T-helper 17 cell (primary cell): Measurements from ENCODE around the gene PLEKHA7. TPM values are rescaled to one million over a fixed set of nuclear protein-coding genes. Genes with fewer than 3 reads are reported as not detected.
A peak's percentile ranks its signal among the peaks of the same experiment; 100 is the strongest.
"Not testable (repeated sequence)": the region's sequence is repeated elsewhere in the genome, so short reads cannot be mapped to it uniquely, and the experiment has no call there.

Source experiments
- ATAC-seq: fragments of 150-1000 bp; cut with Tn5 transposase; 2 replicates; pipeline ENCODE4 v1.10.0; 2021; ENCODE audit warnings: mild to moderate bottlenecking, moderate library complexity
- DNase-seq, 3 donors: peaks; one replicate each; pipeline versions ENCODE4 v3.0.0 to v3.0.0-alpha.2; 2020 to 2021
- H3K9me3 ChIP-seq: one replicate; pipeline ENCODE4 v1.7.0; 2013; ENCODE audit warnings: low read length, mild to moderate bottlenecking; ENCODE audit not compliant: control insufficient read depth, poor library complexity, severe bottlenecking
- H3K27ac Mint-ChIP-seq: one replicate; pipeline ENCODE4 v1.8.0; 2022; ENCODE audit warnings: mild to moderate bottlenecking, moderate library complexity, mixed read lengths
- H3K27me3 Mint-ChIP-seq: one replicate; pipeline ENCODE4 v1.8.0; 2022; ENCODE audit warnings: mixed read lengths
- H3K36me3 Mint-ChIP-seq: one replicate; pipeline ENCODE4 v1.8.0; 2022; ENCODE audit warnings: low read depth, mixed read lengths
- H3K4me1 Mint-ChIP-seq: one replicate; pipeline ENCODE4 v1.8.0; 2022; ENCODE audit warnings: mild to moderate bottlenecking, mixed read lengths
- H3K4me3 Mint-ChIP-seq: one replicate; pipeline ENCODE4 v1.8.0; 2022; ENCODE audit warnings: mild to moderate bottlenecking, moderate library complexity, mixed read lengths
- total RNA-seq, 4 donors: library from RNA in 2 of 4; stranded (reverse) in 2 of 4; gene quantifications; one replicate each; pipeline ENCODE4 v1.2.3 and lab custom pipeline; 2022 to 2026

Gene PLEKHA7
- total RNA-seq, 2 donors from 2014 or later: 5.3 to 10.9 TPM

DNA sequence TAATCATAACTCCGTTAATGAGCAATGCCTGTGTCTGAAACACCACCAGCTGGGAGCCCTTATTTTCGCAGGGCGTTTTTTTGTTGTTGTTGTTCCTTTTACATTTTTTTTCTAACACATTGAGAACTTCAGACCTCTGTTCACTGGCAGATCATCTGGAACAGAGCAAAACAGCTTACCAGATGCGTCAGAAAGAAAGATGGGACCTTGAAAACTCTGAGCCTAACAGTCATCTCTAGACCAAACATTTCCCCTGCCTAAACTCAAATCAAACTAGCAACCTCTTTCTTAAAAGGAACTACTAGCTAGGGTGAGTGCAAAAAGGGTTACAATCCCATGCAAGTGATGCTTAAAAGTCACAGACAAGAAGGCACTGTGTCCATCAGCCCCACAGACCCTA lies 93.2 kb downstream of the PLEKHA7 start:
- H3K27ac Mint-ChIP-seq: no peak overlapping the region
- H3K27me3 Mint-ChIP-seq: peaks cover 35% of the 10 kb centered on the region
- no peaks in the 10 kb centered on the region for H3K9me3 ChIP-seq
- no peak overlapping the region for H3K4me3 Mint-ChIP-seq
- ATAC-seq (no peak), DNase-seq (no peak)
- H3K4me1 Mint-ChIP-seq: peaks cover 12% of the 10 kb centered on the region
- H3K36me3 Mint-ChIP-seq: peaks cover 2% of the 10 kb centered on the region

- H3K9me3 ChIP-seq: no peaks in the 10 kb centered on the region
- no peak for DNase-seq
- Mint-ChIP-seq H3K27ac (no peak overlapping the region), H3K4me1 (peaks cover 9% of the 10 kb centered on the region), H3K36me3 (peaks cover 2% of the 10 kb centered on the region), H3K27me3 (peaks cover 31% of the 10 kb centered on the region), H3K4me3 (no peak overlapping the region)
- no peak for ATAC-seq
Observed at GRCh38 chr11:16920559-16920958, 93.7 kb downstream of the PLEKHA7 start.

- H3K4me3 Mint-ChIP-seq, H3K4me1 Mint-ChIP-seq, H3K27ac Mint-ChIP-seq, H3K9me3 ChIP-seq, DNase-seq, ATAC-seq, H3K36me3 Mint-ChIP-seq: not testable (repeated sequence)
- peaks cover 14% of the 10 kb centered on the region for H3K27me3 Mint-ChIP-seq
Observed at GRCh38 chr11:16918543-16919182, 95.6 kb downstream of the PLEKHA7 start.

DNA sequence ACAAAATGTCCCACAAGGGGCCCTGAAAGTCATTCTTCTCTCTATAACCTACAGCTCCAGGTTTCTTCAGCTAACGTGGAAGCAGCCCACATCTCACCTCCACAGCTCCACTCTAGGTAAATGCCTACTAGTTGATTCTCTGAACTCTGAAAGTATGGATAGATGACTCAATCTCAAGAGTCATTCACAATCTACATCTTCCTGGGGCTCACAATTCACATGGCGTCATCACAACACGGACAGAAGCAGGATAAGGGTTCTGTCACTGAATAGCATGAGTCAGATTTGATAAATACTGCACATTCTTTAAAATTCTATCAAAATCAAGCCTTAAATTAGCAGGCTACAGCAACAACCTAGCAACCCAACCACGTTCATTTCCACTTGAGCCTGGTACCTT lies 96.3 kb downstream of the PLEKHA7 start:
- DNase-seq: no peak
- Mint-ChIP-seq H3K4me1 (peaks cover 1% of the 10 kb centered on the region), H3K27ac (no peak overlapping the region), H3K4me3 (no peak overlapping the region), H3K27me3 (peaks cover 7% of the 10 kb centered on the region), H3K36me3 (no peaks in the 10 kb centered on the region)
- no peaks in the 10 kb centered on the region for H3K9me3 ChIP-seq
- ATAC-seq: no peak

DNA sequence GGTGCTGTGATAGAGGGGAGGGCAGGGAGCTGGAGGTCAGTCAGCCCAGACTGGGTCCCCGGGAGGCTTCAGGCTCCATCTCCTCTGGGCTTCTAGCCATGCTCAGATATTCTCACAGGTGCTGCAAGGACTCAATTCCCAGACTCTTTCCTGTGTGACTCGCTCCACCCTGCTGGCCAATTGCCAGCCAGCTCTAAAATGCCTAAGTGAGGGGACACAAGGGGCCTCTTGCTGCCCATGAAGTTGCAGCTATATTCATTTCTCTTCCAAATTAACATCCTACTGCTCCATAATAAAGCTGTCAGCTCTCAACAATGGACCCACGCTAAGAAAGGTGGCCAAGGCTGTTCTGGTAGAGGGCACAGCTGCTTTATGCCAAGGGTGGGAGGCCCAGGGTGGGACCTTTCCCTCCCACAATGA lies 101.5 kb downstream of the PLEKHA7 start:
- ATAC-seq (no peak), DNase-seq (no peak)
- Mint-ChIP-seq H3K27me3 (no peaks in the 10 kb centered on the region), H3K4me3 (no peak overlapping the region), H3K27ac (no peak overlapping the region), H3K4me1 (peaks cover 7% of the 10 kb centered on the region), H3K36me3 (no peaks in the 10 kb centered on the region)
- H3K9me3 ChIP-seq: no peaks in the 10 kb centered on the region

DNA sequence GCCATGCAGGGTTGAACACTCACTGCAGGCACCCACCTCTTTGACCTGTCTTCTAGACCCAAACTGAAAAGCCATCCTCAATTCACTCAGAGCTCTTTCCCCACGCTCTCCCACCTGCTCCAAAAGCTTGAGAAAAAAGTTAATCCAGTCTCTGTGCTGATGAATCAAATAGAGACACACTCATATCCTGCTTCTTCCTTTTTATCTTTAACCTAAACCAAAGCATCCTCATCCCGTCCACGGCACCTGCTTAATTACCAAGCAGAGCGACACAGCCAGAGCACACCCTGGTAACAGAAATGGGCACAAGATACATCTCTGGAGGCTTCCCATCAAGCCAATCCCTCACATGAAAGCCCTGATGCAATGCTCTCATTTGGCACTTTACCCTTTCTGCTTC lies 102.6 kb downstream of the PLEKHA7 start:
- peaks cover 7% of the 10 kb centered on the region for H3K4me1 Mint-ChIP-seq
- ATAC-seq: no peak
- H3K36me3 Mint-ChIP-seq: no peaks in the 10 kb centered on the region
- H3K4me3 Mint-ChIP-seq: no peak overlapping the region
- H3K27ac Mint-ChIP-seq: no peak overlapping the region
- no peak for DNase-seq
- no peaks in the 10 kb centered on the region for H3K9me3 ChIP-seq
- H3K27me3 Mint-ChIP-seq: no peaks in the 10 kb centered on the region

DNA sequence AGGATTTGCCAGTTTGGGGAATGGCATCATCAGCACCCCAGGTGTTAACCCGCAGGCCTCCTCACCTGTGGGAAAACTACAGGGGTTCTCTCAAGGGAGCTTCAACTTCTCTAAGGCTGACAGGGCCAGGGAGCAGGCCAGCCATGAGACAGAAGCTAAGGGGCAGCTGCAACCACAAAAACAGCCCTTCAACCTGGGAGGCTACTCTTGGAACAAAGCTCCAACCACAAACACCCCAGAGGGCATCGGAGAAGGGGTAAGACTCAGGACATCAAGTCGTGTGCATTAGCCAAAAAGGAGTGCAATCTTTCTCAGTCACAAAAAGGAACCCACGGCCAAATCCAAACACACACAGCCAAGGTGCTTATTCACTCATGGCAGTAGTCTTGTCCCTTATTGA lies 103.0 kb downstream of the PLEKHA7 start:
- DNase-seq (no peak), ATAC-seq (no peak)
- no peaks in the 10 kb centered on the region for H3K36me3 Mint-ChIP-seq
- H3K27me3 Mint-ChIP-seq: no peaks in the 10 kb centered on the region
- H3K4me3 Mint-ChIP-seq: no peak overlapping the region
- H3K9me3 ChIP-seq: no peaks in the 10 kb centered on the region
- H3K27ac Mint-ChIP-seq: no peak overlapping the region
- H3K4me1 Mint-ChIP-seq: peaks cover 7% of the 10 kb centered on the region

DNA sequence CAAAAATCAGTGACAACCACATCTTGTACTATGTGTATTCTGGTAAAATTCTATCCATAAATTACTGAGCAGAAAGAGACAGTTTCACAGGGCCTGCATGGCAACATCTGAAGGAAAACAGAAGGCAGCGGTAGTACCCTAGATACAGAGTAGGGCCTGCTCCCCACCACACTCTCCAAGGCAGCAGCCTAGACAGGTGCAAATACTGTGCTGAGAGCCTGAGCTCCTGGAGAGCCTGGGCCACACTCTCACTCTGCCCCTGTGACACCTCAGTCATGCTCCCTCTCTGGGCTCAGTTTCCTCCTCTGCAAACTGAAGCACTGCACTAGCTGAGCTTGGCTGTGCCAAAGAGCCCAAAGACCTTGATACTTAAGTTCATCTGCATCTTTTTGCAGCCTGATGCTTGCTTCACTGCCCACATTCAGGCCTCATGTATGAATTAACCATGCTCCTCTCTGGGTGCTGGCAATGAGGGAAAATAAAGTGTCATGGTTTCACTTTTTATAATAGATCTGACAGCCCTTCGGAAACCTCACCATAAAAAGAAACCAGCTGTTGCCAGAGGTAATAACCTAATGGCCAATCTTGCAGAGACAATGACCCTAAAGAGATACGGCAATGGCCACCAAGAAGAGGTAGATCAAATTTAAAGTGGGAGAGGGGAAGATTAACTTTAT lies 104.7 kb downstream of the PLEKHA7 start:
- Mint-ChIP-seq H3K27me3 (no peaks in the 10 kb centered on the region), H3K4me3 (no peak overlapping the region), H3K4me1 (peaks cover 7% of the 10 kb centered on the region), H3K36me3 (no peaks in the 10 kb centered on the region), H3K27ac (no peak overlapping the region)
- no peaks in the 10 kb centered on the region for H3K9me3 ChIP-seq
- ATAC-seq (no peak), DNase-seq (no peak)

DNA sequence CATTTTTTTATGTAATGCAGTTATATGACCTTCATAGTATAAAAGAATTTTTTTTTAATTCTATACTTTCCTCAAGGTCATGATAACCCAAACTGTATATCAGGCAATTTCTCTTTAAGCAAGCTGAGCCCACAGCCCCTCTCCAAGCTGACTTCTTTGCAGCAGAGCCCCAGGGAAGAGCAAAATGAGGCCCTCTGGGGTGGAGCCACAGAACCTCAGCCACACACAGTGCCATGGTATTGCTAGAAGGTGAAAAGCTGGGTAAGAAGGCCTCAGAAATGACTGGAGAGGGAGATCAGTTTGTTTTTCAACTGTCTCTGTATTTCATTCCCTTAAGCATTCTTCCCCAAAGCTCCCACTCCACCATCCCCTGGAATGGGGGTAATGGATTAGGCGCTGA lies 108.8 kb downstream of the PLEKHA7 start:
- Mint-ChIP-seq H3K27me3 (no peaks in the 10 kb centered on the region), H3K4me1 (peaks cover 20% of the 10 kb centered on the region), H3K27ac (no peak overlapping the region), H3K36me3 (no peaks in the 10 kb centered on the region), H3K4me3 (no peak overlapping the region)
- H3K9me3 ChIP-seq: no peaks in the 10 kb centered on the region
- DNase-seq: no peak
- ATAC-seq: no peak

- not testable (repeated sequence) for DNase-seq, H3K27ac Mint-ChIP-seq, ATAC-seq, H3K4me3 Mint-ChIP-seq, H3K9me3 ChIP-seq, H3K36me3 Mint-ChIP-seq, H3K27me3 Mint-ChIP-seq
- H3K4me1 Mint-ChIP-seq: peaks cover 19% of the 10 kb centered on the region
Observed at GRCh38 chr11:16904761-16905160, 109.5 kb downstream of the PLEKHA7 start.

- H3K4me3 Mint-ChIP-seq: peak overlapping the region; percentile 16
- peaks cover 22% of the 10 kb centered on the region for H3K4me1 Mint-ChIP-seq
- H3K27ac Mint-ChIP-seq: no peak overlapping the region
- no peaks in the 10 kb centered on the region for H3K27me3 Mint-ChIP-seq
- H3K36me3 Mint-ChIP-seq: no peaks in the 10 kb centered on the region
- DNase-seq: no peak
- ATAC-seq: no peak
- no peaks in the 10 kb centered on the region for H3K9me3 ChIP-seq
Observed at GRCh38 chr11:16902781-16903378, 111.3 kb downstream of the PLEKHA7 start.

GRCh38 chr11:16902182-16902581 lies 112.0 kb downstream of the PLEKHA7 start:
- Mint-ChIP-seq H3K4me3 (no peak overlapping the region), H3K36me3 (no peaks in the 10 kb centered on the region), H3K4me1 (peaks cover 24% of the 10 kb centered on the region), H3K27ac (no peak overlapping the region), H3K27me3 (no peaks in the 10 kb centered on the region)
- ATAC-seq (no peak), DNase-seq (no peak)
- H3K9me3 ChIP-seq: no peaks in the 10 kb centered on the region

- Mint-ChIP-seq H3K27me3 (no peaks in the 10 kb centered on the region), H3K27ac (no peak overlapping the region), H3K36me3 (no peaks in the 10 kb centered on the region), H3K4me3 (no peak overlapping the region), H3K4me1 (peaks cover 28% of the 10 kb centered on the region)
- ATAC-seq (no peak), DNase-seq (no peak)
- no peaks in the 10 kb centered on the region for H3K9me3 ChIP-seq
Observed at GRCh38 chr11:16900491-16900890, 113.7 kb downstream of the PLEKHA7 start.
